ENCODE results near the gene RBPJ.

The RBPJ gene

DNA sequence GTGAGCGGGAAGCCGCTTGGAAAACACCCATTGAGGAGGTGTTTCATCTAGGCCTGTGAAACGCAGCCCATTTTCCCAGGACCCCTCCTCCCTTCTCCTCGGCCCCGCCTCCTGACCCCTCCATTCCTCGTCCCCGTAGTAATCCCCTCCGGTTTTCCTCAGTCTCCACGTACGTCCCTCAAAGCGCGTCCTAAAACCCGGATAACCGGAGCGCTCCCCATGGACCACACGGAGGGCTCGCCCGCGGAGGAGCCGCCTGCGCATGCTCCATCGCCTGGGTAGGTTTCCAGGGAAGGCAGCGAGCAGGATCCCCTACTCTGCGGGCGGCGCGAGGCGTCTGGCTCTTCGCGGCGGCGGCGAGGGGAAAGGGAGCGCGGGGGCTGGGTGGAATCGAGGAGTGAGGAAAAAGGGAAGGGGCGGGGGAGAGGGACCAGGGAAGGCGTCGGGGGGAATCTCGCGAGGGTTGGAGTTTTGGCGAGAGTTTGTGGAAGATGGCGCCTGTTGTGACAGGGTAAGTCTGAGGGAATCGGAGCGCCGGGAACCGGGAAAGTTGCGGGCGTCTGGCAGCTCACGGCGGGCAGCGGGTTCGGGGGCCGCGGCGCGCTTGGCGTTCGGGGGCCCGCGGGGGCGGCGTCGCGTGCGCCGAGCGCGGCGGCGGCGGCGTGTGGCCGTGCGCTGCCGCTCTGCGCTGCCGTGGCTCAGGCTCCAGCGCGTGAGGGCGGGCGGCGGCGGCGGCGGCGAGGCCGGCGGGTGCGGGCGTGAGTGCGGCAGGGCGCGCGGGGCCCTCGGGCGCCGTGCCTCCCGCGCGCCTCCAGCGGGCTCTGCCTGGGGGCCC lies at the start of gene RBPJ:
Gene RBPJ, plus strand, starts transcription at position 477 of the 835 bp plus-strand sequence. Its CDS starts 15 bp downstream, at position 492.
- peak; percentile 75 to 84 for DNase-seq

DNA sequence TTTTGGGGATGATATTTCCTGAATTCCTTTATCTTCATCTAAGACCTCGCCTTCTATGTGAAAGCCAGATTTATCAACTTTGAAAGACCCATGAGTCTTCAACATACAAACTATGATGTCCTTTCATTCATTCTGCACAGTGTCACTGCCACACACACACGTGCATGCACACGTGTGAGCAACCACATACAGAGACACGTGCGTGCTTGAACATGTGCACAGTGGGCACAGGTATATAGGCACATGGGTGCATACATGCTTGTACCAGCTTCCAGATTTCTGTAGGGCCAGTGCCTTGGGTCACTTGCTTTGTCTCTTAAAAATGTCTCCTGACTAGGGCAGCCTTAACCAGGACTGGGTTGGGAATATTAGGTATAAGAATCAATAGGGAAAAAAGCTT lies 49.1 kb upstream of the RBPJ start:
- no peak for DNase-seq

DNA sequence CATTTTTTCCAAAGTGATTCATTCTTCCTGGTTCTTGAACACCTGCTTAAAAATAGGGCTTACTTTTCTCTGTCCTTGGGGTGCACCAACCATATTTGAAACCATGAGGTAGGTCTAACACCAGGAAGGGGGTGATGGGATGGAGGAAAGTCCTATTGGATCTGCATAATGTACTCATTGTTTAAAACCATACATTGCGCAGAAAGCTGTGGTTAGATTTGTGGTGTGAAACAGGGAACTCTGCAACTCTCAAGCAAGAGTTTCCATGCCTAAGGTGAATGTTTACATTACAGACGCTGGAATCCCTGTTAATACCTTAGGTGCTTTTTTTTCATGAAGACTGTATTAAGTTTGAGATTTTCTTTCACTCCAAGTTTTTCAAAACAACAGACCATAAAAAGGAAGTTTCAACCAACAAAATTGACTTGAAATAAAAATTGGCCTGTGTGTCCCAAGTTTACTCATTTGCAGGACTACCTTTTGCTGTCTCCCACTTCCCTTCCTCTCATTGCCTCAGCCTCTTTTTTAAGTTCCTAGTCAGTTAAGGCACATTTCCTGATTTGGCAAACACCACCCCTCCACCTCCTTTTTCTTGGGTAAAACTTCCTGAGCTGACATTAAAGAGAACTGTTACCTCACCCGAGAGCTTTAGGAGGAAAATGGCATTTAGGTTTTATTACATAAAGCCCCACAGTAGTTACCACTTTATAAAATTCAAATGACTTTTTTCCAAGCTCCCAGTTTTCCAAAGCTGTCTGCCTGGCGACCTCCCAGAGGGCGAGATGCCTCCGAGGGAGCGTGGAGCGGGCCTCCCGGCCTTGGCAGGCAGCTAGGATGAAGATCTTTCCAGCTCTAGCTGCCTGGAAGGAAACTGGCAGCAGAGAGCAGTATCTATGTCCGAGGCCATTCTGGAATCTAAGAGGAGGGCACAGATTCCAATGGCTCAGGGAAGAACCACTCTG lies 47.9 kb upstream of the RBPJ start:
- DNase-seq = no peak

DNA sequence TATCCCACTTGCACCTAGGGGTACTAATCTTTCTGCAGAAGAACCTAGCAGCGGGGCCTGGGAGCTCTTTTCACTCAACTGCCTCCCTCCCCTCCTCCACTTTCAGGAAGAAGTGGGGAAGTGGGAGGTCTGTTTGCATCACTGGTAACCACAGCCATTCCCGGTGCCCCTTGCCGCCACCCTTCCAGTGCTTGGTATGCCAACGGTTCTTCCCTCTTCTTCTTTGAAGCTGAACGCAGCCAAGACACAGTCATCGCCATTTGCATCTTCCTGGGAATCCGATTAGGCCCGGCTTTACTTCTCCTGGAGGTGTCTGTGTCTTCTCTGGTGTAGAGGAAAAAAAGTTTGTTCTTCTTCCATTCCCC lies 47.2 kb upstream of the RBPJ start:
- DNase-seq = no peak

DNA sequence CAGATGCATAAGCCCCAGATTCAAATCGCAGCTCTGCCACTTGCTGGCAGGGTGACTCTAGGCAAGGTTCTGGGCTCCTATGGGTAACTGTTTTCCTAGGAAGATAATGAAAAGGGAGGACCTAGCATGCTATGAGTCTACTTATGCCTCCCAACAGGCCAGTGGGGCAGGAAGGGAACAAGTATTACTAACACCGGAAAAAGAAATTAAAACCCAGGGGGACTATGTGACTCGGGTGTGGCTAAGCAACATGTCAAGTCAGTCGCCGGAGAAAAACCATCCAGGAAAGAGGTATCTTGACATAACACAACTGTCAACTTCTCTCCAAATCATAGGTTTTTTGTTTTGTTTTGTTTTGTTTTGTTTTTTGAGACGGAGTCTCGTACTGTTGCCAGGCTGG lies 45.5 kb upstream of the RBPJ start:
- DNase-seq = no peak

DNA sequence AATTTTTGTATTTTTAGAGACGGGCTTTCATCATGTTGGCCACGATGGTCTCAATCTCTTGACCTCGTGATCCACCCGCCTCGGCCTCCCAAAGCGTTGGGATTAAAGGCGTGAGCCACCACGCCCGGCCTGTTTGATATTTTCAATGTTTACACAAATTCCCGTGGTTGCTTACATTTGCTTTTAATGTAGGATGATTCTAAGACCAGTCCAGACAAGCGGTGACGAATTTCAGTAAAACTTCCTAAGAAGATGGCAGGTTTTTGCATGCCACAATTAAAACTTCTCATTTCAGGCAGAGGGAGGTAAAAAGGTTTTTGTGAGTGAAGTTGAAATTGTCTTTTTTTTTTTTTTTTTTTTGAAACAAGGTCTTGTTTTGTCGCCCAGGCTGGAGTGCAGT lies 41.4 kb upstream of the RBPJ start:
- no peak for DNase-seq

DNA sequence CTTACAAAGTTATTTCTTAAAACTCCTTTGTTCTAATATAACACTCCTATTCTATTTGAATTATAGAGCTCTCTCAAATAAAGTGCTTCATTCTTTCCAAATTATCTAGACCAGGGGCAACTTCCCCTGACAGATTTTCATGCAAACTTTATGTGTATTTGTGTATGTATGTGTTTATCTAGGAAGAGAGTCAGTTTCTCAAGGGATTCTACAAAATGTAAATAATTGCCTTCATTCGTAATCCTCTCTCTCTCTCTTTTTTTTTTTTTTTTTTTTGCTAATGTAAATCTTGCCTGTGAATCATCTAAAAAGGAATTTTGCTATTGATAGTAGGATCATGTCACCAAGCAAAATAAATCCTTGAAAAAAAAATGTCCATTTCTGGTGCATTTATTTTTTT lies 38.9 kb upstream of the RBPJ start:
- no peak for DNase-seq

DNA sequence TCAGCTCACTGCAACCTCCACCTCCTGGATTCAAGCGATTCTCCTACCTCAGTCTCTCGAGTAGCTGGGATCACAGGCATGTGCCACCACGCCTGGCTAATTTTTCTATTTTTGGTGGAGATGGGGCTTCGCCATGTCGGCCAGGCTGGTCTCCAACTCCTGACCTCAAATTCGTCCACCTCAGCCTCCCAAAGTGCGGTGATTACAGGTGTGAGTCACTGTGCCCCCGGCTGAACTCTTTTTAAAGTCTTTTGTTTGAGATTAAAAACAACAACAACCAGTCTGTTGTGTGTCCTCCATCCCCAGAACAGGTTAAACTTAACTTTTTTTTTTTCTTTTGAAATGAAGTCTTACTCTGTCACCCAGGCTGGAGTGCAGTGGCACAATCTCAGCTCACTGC lies 36.3 kb upstream of the RBPJ start:
- DNase-seq = no peak

DNA sequence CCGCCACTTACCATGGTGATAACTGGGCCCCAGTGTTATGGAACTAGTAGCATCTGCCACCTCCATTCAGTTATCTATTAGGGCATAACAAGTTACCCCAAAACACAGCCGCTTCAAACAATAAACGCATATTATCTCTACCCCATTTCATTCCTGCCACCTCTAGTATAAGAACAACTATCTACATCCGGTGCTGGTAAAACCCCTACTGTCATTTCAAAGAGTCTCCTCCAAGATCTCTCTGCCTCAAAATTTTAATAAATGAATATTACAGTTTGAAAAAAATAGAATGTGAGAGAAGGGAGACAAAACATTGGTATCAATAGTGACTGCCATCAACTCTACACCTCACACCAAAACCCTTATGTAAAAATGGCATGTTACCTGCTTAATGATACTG lies 35.5 kb upstream of the RBPJ start:
- no peak for DNase-seq

DNA sequence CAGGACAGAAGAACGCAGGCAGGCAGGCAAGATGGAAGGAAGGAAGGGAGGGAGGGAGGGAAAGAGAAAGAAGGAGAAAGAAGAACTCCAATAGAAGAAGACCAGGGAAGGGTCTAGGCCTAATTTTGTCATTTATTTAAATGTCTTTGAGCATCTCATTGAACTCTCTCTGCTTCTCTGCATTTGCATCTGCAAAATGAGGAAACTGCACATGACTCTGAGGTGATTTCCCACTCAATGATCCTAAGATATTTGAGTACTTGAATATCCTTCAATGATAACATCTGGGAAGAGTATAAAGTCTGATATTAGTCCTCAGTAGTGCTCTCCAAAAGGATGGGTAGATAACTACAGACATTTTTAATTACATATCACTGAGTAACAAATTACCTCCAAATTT lies 33.1 kb upstream of the RBPJ start:
- DNase-seq = no peak

DNA sequence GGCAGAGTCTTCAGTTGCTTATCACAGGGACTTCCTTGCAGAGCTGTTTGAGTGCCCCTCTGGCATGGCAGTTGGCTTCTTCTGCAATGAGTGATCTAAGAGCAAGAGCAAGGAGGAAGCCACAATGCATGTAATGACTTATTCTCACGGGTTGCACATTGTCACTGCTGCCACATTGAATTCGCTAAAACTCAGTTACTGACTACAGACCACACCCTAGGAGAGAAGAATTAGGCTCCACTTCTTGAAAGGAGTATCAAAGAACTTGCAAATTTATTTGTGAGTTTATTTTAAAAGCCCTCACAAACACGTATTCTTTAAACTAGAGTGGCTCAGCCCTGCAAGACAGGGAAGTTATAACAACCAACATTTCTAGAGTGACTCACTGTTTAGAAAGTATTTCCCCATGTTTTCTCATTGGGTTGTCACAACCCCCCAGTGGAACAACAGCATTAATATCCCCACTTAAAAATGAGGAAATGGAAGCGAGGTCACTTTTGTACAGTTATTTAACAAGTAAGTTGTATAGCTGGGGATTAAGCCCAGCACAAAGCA lies 32.4 kb upstream of the RBPJ start:
- DNase-seq = no peak

DNA sequence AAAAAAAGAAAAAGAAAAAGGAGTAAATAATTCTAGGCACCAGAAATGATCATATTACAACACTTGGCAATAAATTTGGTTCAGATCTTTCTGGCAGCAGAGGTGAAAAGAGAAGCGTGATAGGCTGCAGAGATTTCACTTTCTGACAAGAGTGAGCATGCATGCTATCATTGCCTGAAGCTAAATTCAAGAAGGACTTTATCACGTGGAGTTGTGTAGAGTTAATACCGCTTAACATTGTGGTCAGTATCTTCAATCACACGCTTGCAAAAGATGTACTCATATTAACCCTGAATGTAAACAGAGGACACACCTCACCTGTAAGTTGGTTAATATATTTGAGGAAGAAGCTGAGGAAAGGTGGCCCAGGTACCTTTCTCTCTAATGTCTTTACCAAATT lies 31.4 kb upstream of the RBPJ start:
- DNase-seq = no peak

DNA sequence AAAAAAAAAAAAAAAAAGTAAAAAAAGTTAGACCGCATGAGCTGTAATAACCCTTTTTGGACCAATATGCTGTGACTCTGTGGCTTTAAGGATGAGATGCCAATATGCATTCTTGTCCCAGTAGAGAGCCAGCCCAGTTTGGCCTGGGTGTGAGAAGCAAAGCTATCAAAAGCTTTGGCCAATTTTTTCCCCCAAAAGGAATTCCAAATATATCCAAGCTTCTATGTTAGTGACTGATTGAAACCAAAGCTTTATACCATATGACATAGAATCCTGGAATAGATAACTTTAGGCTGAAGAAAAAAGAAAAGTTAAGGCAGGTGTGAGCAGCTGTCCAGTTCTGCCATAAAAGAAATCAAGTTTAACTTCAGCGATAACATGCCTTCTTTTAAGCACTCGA lies 30.5 kb upstream of the RBPJ start:
- no peak for DNase-seq

DNA sequence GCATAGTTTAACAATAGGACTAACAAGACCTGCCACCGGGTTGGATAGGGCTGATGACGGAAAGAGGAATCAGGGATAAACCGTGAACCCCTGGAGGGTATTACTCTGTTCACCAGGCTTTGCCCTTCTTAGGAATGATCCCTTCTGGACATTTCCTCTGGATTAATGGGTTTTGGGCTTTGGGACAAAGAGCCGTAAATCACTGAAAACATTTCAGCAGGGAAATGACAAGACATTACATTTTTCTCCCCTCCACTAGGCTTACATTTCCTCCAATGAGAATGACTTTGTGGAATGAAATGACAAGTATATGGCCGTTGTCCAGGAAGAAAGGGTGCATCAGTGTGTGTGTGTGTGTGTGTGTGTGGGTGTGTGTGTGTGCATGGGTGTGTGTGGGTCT lies 25.9 kb upstream of the RBPJ start:
- DNase-seq = no peak

DNA sequence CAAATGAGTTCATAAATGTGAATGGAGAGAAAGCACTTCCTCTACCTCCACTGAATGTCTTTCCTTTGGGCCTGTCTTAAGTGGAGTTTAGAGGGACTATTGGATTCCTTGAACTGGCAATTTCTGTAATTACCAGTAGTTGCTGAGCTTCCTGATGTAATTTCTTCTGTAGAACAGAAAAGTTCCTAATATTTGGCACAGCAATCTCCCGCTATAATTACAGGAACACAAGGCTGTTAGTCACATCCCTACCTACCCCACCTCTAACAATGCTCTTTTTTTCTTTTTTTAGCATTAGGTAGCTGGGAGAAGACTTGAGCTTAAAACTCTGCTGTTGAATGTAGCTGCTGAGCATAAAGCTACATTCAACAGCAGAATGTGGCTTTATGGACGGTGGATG lies 24.8 kb upstream of the RBPJ start:
- DNase-seq = no peak

DNA sequence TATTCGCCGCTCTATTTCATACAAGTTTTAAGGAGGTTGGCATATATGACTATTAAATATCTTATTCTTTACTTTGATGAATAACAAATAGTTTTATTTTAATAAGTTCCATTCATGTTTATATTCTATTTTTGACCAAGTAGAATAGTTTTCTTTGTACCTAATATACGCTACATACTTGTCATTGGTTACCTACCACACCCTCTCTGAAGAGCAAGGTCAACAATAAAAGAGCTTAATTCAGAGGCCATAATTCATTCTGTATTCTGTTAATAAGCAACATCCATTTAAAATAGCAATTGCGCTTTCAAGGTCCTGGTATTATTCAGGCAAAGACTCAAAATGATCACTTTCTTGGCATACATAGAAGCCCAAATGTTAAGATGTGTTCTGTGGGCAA lies 24.3 kb upstream of the RBPJ start:
- DNase-seq = no peak

DNA sequence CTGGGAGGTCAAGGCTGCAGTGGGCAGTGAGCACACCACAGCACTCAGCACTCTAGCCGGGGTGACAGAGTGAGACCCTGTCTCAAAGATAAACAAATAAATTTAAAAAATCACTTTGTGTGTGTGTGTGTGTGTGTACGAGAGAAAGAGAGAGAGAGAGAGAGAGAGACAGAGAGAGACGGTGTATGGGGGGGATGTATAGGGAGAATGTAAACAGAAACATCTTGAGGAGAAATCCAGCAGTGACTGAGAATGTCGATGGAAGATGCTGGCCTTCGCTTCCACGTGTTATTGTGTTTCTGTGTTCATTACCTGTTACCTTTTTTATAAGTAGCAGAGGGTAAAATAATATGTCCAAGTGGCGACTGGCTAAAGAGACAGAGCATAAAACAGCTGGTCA lies 23.6 kb upstream of the RBPJ start:
- no peak for DNase-seq

DNA sequence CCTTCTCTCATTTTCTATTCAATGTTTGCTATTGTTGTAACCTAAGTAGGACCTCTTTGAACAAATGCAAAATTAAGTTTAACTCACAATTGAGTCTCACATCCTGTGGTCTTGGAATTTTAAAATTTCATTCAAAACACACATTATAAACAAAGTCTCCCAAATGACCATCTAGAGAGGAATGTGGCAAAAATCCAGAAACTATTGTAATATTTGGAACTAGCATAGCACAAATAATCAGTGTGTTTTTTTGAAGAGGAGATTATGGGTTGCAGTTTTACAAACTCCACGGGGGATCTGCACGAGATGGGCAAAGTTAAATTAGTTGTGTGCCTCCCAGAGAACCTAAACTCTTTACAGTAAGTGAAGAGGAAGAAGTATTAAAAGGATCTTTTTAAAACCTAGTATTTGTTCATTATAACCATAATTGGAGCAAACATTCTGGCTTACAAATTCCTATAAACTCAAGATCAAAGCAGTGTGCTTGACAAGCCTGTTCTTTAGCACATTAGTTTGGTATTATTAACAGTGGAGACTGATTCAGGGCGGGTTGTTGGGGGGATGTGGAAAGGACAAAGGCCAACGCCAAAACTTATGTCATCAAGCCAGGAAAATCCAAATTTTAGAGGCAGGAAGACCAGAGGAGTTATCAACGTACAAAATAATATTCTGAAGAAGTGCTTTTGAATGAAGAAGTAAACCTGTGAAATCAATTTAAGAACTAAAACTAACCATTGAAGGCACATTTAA lies 22.4 kb upstream of the RBPJ start:
- no peak for DNase-seq

DNA sequence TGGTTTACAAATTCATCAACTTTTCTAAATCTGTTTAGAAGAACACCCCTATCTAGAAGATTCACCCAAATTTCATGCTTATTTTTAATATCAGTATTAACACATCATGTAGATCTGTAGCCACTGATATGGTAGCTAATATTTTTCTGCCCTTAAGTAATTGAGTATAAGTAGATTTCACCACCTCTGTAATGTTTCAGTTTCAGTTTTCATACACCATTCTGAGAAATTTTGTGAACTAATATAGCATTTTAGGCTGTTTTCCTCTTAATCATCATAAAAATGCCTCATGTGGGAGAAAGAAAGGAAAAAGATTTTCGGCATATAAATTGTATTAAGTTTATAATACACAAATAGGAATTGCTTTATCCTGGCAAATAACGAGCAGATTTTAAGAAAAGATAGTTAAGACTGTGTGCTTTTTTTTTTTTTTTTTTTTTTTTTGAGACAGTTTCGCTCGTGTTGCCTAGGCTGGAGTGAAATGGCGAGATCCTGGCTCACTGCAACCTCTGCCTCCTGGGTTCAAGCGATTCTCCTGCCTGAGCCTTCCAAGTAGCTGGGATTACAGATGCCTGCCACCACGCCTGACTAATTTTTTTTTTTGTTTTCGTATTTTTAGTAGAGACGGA lies 21.4 kb upstream of the RBPJ start:
- DNase-seq = no peak

DNA sequence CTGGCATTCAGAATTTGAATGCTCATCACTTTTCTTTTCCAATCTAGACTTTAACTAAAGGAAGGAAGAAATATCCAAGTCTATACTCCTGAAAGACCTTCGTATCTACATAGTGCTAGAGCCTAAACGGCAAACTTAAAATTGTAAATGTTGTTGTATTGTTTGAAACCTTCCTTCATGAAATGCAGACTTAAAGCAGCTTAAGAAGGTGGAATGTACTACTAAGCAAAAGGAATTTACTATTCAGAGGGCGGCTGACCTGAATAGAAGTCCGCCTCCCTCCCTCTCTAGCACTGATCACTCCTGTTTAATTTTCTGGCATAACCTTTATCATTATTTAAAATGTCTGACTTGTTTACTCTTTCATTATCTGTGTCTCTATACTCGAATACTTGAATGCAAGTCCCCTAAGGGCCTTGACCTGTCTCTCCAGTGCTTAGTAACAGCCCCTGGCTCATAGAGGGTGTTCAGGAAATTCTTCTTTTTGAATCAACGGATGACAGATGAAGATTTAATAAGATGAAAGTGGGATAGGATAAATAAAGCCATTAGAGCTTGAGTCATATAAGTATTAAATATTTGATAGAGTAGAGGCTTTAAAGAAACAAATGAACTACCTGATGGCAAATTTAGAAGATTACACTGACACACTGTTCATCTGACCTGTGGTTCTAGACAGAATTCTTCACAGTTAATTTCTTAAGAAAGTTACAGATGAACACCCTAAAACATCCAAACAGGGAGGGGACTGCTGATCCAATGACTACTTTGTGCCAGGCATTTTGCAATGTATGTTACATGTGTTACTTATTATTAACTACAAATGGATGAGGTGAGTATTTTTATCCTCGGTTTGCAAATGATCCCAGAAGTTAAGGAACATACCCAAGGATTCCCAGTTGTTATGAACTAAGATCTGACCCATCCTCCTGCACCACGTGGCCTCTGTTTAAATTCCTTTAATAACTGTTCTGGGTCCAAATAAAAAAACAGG lies 20.2 kb upstream of the RBPJ start:
- DNase-seq = no peak

Data from stimulated activated CD4-positive, alpha-beta T cell treated with anti-CD3 and anti-CD28 coated beads, Interleukin-2, amount 100 ng/mL, for 48 hours (primary cell).